HG03354 (cell line): ENCODE results near the gene RBFOX2.
"Not testable (repeated sequence)": the region's sequence is repeated elsewhere in the genome, so short reads cannot be mapped to it uniquely, and the experiment has no call there.

ENCODE experiments used
- ATAC-seq: cut with Tn5 transposase; IDR thresholded peaks from one replicate; pipeline ENCODE4 v1.9.1; 2021; ENCODE audit warnings: mild to moderate bottlenecking; ENCODE audit not compliant: unreplicated experiment, poor library complexity, severe bottlenecking

RBFOX2 gene

DNA sequence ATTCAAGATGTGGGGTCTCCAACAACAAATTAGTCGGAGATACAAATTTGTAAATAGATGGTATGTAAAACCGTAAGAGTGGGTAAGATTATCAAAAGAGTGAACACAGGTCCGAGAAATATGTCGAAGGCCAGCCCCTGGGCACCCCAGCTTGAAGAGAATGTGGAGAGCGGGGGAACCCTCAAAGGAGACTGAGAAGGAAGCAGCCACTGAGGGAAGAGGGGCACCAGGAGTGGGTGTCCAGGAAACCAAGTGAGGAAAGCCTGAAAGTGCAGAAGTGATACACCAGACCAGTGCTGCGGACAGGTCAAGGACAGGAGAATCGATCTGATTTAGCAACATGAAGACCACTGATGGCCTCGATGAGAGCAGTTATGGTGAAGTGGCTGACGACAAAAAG, 296.5 kb downstream of the RBFOX2 start:
- no peak for ATAC-seq

DNA sequence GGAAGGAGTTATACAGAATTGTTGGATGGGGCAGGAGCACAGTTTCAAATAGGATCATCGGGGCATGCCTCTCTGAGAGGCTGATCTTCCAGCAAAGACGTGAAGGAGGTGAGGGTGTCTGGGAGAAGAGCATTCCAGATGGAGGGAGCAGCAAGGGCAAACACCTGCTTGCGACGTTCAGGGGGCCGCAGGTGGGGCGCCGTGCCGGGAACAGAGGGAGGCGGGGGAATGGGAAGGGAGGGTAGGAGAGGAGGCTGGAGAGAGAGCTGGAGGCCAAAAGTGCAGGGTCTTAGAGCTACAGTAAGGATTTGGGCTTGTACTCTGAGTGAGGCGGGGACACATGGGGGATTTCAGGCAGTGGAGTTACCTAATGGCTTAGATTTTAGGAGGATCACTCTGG, 297.3 kb downstream of the RBFOX2 start:
- ATAC-seq = no peak

DNA sequence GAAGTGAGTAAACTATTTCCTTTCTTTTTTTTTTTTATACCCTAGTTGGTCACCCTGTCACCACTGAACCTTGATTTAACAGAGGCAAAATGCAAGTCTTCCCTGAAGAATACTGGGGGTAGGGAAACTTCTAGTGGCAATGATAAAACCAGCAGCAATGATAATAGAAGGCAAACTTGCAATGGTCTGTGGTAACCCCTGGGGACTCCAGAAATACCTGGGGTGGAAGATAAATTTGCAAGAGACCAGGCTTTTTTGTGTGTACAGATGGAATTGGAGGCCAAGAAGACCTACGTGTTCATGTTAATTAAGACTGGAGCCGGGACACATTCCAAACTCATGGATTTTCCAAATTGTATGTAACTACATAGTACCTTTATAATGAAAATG, 299.3 kb downstream of the RBFOX2 start:
- ATAC-seq = no peak

DNA sequence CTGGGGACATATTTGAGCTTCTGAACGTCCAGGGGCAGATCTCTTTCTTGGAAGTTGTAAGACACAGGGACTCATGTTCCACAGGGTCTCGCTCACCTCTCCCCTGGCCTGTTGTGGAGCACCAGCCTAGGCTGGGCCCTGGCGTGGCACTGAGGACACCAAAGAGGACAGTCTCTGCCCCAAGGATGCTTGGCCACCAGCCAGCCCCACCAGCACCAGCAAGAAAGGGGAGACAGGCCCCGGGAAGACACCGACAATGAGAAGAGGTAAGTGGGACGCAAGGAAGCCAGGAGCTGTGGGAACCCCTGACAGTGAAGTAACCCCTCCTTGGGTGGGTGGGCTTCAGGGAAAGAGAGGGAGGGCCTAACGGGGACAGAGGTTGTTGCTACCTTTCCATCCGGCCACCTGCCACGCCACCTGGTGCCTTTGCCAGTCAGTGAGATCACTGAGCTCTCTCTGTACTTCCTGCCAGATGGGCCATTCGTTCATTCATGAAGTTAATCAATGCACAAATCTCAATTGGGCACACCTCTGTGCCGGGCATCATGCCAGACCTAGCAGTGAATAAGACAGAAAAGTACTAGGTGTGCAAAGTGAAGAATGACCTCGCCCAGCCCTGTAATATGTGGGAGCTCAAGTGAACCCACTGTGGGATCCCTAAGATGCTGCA, 299.9 kb downstream of the RBFOX2 start:
- ATAC-seq = no peak

DNA sequence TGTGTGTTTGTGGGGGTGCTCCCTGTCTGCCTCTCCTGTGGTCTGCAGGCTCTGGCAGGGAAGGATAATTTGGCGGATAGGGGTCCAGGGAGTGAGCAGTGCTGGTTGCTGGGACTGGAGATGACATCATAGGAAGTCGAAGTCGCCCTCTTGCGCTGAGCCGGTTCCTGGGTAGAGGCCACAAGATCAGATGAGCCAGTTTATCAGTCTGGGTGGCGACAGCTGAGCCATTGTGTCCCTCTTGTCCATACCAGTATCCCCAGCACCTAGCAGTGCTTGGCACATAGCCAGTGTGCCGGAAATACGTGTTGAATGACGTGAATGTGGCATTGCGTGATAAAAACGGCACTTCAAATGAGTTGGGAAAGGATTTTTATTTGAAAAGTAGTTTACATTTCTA, 301.2 kb downstream of the RBFOX2 start:
- ATAC-seq = no peak

DNA sequence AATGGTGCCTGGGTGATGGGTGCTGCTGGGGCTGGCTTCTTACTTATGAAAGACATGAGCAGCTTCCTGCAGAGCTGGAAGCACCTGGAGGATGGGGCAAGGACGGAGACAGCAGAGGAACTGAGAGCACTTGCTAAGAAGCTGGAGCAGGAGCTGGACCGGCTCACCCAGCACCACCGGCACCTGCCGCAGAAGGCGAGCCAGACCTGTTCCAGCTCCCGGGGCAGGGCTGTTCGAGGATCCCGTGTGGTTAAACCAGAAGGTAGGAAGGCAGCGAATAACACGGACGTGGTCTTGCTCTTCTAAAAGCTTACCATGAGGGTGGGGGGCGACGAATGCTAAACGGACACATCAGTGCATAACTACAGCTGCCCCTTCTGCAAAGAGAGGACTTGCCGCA, 301.7 kb downstream of the RBFOX2 start:
- ATAC-seq = no peak

DNA sequence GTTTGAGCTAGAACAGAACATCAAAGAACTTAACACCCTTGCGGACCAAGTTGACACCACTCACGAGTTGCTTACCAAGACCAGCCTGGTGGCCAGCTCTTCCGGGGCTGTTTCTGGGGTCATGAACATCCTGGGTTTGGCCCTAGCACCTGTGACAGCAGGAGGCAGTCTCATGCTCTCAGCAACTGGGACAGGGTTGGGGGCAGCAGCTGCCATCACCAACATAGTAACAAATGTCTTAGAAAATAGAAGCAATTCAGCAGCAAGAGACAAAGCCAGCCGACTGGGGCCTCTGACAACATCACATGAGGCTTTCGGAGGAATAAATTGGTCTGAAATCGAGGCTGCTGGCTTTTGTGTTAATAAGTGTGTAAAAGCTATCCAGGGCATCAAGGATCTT, 302.2 kb downstream of the RBFOX2 start:
- no peak for ATAC-seq

DNA sequence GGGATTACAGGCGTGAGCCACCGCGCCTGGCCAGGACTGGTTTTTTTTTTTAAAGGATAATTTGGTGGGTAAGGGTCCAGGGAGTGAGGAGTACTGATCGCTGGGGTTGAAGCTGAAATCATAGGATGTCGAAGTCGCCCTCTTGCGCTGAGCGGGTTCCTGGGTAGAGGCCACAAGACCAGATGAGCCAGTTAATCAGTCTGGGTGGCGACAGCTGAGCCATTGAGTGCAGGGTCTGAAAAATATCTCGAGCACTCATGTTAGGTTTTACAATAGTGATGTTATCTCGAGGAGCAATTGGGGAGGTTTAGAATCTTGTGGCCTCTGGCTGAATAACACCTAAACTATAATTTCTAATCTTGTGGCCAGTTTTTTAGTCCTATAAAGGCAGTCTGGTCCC, 303.1 kb downstream of the RBFOX2 start:
- ATAC-seq = no peak

DNA sequence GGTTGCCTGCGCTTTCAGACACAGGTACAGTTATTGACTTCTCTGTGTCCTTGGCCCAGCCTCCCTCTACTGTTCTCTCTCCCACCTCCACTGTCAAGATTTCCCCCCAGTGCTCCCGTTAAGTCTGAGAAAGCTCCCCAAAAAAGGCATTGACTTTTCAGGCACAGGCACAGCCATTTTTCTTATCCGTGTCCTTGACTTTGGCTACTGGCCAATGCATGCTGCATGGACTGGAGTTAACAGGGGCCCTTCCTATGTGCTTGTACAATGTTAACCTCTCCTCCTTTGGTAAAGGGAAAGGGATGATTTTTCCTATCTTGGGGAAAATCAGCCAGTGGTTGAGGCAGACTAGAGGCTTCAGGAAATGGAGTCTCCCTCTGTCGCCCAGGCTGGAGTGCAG, 306.7 kb downstream of the RBFOX2 start:
- no peak for ATAC-seq

DNA sequence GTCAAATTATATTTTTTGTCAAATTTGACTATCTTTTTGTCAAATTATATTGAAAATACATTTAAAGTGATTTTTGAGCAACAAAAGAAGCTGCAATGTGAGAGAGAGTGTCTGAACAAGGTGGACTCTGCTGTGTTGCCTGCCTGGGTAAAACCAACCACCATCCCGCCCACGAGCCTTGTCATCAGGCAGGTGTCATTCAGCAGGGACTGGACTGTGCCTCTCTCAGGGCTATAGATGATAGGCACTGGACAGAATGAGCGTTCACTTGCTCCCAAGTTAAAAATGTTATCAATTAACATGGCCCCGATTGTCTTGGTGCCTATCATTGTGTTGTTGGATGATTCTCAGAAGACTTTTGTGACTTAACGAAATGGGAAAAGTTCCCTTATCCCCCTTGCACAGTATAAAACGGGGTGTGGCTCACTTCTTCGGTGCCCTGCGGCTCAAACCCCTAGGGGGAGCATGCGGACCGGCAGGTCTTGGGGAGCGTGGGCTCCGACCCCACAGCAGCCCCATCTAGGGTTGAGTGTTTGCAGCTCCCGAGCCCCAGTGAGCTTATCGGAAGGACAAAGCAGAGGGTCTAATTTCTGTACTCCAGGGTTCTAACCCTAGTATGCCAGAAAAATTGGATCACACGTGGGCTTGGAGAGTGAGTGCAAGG, 309.3 kb downstream of the RBFOX2 start:
- ATAC-seq = no peak

DNA sequence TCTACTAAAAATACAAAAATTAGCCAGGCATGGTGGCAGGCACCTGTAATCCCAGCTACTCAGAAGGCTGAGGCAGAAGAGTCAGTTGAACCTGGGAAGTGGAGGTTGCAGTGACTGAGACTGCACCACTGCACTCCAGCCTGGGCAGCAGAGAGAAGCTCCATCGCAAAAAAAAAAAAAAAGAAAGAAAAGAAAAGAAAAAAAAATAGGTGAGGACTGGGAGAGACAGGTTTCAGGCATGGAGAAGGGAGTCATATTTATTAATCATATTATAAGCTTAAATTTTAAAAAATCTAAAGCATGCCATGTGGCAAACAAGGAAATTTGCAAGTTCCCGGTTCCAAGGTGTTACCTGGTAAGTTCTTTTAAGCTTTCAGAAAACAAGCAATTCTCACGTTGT, 311.1 kb downstream of the RBFOX2 start, which contains the start of gene APOL5:
APOL5 (plus strand) TSS at position 301 of the 400 bp plus-strand sequence; CDS start at position 301, 0 bp downstream.
- ATAC-seq = no peak

DNA sequence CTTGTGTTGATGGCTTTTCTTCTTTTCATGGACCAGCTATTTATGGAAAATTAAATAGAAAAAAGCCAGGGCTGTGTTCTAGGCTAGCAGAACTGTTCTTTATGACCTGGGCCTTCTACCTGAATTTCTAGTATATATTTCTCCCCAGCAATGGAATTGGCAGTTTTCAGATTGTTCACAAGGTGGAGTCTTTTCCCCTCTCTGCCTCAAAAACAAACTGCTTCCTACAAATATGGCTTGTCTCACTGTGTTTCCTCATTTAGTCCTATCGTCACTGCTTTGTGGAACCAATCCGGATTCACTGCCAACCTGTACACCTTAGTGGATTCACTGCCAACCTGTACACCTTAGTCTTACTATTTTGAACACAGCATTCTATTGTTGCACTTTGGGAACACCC, 316.0 kb downstream of the RBFOX2 start:
- no peak for ATAC-seq

DNA sequence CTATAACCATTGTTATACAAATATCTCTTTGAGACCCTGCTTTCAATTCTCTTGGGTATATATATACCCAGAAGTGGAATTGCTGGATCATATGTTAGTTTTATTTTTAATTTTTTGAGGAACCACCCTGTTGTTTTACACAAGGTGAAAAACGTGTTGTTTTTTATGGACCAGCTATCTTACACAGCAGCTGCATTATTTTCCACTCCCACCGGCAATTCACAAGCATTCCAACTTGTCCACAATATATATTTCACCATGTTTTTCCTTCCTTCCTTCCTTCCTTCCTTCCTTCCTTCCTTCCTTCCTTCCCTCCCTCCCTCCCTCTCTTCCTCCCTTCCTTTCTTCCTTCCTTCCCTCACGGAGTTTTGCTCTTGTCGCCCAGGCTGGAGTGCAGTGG, 317.3 kb downstream of the RBFOX2 start:
- ATAC-seq = no peak

DNA sequence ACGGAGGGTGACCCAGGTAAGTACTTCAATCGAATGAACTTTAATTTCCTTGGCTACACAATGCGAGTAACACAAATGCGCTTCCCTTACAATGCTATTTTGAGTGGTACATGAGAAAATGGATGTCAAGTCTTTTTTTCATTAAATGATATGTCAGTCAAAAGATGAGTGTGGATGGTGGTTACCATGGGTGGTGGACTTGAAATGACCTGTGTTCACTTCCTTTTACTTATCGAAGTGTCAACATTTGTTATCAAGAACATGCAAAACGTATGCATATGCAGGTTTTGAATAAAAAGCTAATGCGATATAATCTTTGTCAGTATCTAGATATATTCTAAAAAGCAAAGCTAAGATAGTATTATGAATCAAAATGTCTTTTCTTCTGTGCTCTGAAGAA, 319.7 kb downstream of the RBFOX2 start:
- ATAC-seq = no peak

DNA sequence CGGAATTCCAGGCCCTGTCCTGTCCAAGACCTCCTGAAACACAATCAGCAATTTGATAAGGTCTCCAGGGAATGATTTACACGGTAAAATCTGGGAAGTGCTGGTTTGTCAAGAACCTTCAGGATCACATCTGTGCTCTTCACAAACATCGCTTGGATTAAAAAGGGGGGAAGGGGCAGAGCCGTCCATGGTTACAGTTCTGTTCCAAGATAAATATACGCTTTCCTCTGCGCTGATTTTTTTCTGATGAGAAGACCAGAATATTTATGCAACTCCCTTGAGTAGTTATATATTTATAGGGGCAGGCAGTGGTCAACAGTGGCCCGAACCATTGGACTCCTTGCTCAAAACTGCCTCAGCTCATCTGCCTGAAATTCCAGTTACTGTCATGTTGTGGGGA, 320.2 kb downstream of the RBFOX2 start:
- ATAC-seq = no peak

DNA sequence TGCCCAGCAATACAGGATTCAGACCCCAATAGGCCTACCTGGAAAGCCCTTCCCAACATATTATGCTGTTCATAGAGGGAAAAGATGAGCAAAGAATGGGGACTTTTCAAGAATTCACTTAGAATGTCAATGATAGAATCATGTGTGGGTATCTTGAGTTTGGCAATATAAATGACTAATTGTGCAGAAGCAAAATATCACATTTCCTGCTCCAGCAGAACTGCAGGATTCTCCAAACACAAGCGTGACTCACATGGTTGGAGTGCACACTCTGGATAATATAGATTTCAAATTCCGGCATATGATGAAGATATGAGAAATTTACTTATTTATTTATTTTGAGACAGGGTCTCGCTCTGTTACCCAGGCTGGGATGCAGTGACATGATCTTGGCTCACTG, 323.5 kb downstream of the RBFOX2 start:
- no peak for ATAC-seq

DNA sequence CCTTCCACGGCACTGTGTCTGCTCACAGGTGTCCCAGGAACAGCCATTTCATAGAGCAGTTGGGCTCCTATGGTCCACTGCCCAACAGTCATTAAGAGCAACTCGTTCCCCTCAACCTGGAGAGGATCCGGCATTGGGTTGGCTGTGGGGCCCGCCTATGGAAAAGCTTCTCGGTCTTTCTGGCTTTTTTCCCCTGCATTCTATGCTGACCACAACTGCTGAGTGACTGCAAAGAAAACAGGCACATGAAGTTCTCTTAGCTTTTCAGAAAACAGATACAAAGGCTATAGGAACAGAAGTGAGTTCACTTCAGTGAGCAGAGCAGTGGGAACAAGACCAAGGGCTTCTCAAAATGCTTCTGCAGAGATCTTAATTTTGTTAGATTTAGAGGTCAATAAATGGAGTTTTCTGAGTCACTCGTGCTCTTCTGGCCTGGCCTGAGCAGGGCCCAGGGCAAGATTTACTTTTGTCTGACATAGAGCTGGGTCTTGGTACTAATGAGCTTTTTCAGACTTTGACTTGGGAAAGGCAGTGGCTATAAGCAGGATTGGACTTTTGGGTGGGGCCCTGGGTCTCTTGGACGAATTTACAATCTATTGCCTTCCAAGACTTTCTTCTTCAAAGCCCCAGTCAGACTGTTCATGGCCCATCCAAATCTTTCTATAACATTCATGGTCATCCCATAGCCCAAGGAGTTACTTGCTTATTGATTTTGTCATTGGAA, 324.6 kb downstream of the RBFOX2 start:
- ATAC-seq = no peak

DNA sequence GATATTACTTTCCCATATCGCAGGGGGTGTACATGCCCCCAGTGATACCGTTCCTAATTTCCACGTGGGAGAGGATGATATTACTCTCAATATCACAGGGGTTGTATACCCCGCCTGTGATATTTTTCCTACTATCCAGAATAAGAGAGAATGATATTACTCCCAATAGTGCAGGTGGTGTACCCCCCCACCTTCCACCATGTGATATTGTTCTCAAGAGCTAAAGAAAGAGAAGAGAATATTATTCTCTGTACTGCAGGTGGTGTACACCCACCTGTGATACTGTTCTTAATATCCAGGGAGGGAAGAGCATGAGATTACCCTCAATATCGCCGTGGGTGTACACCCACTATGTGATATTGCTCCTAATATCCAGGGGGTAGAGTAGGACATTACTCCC, 328.8 kb downstream of the RBFOX2 start:
- ATAC-seq = not testable (repeated sequence)

DNA sequence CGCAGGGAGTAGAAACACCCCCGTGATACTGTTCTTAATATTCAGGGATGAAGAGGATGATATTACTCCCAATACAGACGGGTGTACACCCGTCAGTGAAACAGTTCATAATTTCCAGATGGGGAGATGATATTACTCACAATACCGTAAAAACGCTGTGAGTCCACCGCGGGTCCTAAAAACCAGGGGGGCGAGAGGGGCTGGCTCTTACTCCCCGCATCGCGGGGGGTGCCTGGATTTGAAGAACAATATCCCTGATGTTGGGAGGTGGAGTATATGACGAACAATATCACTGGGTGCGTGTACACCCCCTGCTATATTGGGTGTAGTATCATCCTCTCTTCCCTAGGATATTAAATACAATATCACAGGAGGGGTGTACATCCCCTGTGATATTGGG, 331.5 kb downstream of the RBFOX2 start:
- ATAC-seq = no peak

DNA sequence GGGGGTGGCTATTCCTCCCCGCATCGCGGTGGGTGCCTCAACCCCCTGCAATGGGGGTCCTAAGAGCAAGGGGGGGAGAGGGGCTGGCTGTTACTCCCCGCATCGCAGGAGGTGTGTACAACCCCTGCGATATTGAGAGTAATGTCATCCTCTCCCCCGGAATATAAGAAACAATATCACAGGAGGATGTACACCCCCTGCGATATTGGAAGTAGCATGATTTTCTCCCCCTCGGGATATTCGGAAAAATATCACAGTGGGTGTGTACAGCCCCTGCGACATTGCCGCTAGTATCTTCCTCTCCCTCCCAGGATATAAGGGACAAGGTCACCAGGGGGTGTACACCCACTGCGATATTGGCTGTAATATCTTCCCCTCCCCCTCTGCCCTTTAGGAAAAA, 333.4 kb downstream of the RBFOX2 start:
- ATAC-seq = no peak

DNA sequence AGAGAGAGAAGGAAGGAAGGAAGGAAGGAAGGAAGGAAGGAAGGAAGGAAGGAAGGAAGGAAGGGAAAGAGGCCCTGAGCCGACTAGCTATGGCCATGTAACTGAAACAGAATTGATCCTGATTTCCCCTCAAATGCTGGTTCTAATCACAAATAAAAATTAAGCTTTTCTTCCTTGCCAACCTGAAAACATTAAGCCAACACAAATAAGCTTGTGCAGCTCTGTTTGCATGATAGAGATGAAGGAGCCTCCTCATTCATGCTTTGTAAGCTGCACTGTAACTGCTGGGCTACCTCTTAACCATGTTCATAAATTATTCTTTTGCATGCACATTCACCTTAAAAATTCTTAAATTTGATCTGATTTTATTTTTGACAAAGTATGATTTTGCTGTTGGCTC, 338.6 kb downstream of the RBFOX2 start:
- ATAC-seq = no peak
